HCT116 (cell line): ENCODE measurements around the gene HDAC5. TPM values are rescaled to one million over a fixed set of nuclear protein-coding genes. Genes with fewer than 3 reads are reported as not detected.

Source experiments
- ATAC-seq: fragments of 200-7000 bp; cut with Tn5 transposase; 2 replicates; pipeline ENCODE4 v1.9.1; 2020; ENCODE audit warnings: mild to moderate bottlenecking, moderate library complexity
- BruUV-seq: library from RNA; stranded (reverse); fragments of 400-500 nt; replicated peaks from 2 replicates; lab custom pipeline; 2021; lab: Mats Ljungman, UMichigan
- CTCF ChIA-PET: fragments of 300-600 bp; sonication (Branson Sonifier 250); formaldehyde crosslinking; loops from one replicate; lab custom pipeline; 2021; ENCODE audit warnings: antibody characterized with exemption; lab: Charles Lee
- POLR2A ChIA-PET: fragments of 300-600, 350-600 bp; sonication (Branson Sonifier 250); formaldehyde crosslinking; loops from one replicate; lab custom pipeline; 2021; ENCODE audit warnings: antibody characterized with exemption; lab: Charles Lee
- RAD21 ChIA-PET, 2 experiments: fragments of 300-600 bp; sonication (Branson Sonifier 250); formaldehyde crosslinking; loops; one replicate each; lab custom pipeline; 2023; ENCODE audit warnings: low total read pairs in 2 of 2; ENCODE audit not compliant: uncharacterized antibody in 2 of 2, unreplicated experiment in 2 of 2, low non-redundant PET in 1 of 2; lab: Charles Lee
- DNase-seq: peaks from one replicate; pipeline ENCODE4 v3.0.0-alpha.2; 2010; ENCODE audit warnings: low read depth, low spot score
- H2AFZ ChIP-seq: fragments of 200-600 bp; shearing (Covaris generic), sonication (generic); 2 replicates; pipeline ENCODE4 v1.6.1; 2017; ENCODE audit warnings: low read depth, mixed run types, mixed read lengths, antibody characterized with exemption, low read length; ENCODE audit not compliant: poor library complexity, severe bottlenecking
- H3K27ac ChIP-seq: 2 replicates; pipeline ENCODE4 v1.5.1; 2012; ENCODE audit warnings: low read depth, low read length
- H3K27me3 ChIP-seq: fragments of 200-600 bp; sonication (generic); 2 replicates; pipeline ENCODE4 v1.6.1; 2016; ENCODE audit warnings: mixed run types, low read length, mixed read lengths; ENCODE audit not compliant: insufficient read depth
- H3K36me3 ChIP-seq, 2 experiments: fragments of 200-500 bp in 1 of 2; fragments of 200-600 bp in 1 of 2; sonication (Bioruptor generic) in 1 of 2; sonication (generic) in 1 of 2; 2 replicates each; pipeline versions ENCODE4 v1.5.1 to v1.6.1; 2014 to 2016; ENCODE audit warnings: low read length in 2 of 2, inconsistent platforms in 1 of 2, mixed read lengths in 1 of 2, mixed run types in 1 of 2; ENCODE audit not compliant: insufficient read depth in 2 of 2, control insufficient read depth in 1 of 2
- H3K4me1 ChIP-seq, 2 experiments: fragments of 200-600 bp in 1 of 2; sonication (generic) in 1 of 2; 2 replicates each; pipeline versions ENCODE4 v1.5.1 to v1.6.1; 2012 to 2017; ENCODE audit warnings: low read length in 2 of 2, inconsistent platforms in 1 of 2, mild to moderate bottlenecking in 1 of 2, mixed read lengths in 1 of 2, mixed run types in 1 of 2, moderate library complexity in 1 of 2; ENCODE audit not compliant: insufficient read depth in 2 of 2, control insufficient read depth in 1 of 2
- H3K4me2 ChIP-seq: fragments of 200-600 bp; sonication (generic); 2 replicates; pipeline ENCODE4 v1.6.1; 2017; ENCODE audit warnings: mixed run types, low read length, mixed read lengths
- H3K4me3 ChIP-seq, 2 experiments: fragments of 200-600 bp in 1 of 2; sonication (generic) in 1 of 2; replicated peaks in 1 of 2; 2 replicates each; pipeline ENCODE4 v1.5.1; 2011 to 2016; ENCODE audit warnings: low read length in 2 of 2, control low read depth in 1 of 2, low read depth in 1 of 2, mild to moderate bottlenecking in 1 of 2, mixed read lengths in 1 of 2, mixed run types in 1 of 2
- H3K79me2 ChIP-seq: fragments of 200-600 bp; sonication (generic); 2 replicates; pipeline ENCODE4 v1.6.1; 2017; ENCODE audit warnings: mild to moderate bottlenecking, mixed run types, low read length, moderate library complexity, mixed read lengths; ENCODE audit not compliant: insufficient read depth
- H3K9ac ChIP-seq: fragments of 200-600 bp; sonication (generic); 2 replicates; pipeline ENCODE4 v1.6.1; 2016; ENCODE audit warnings: low read length, mixed read lengths
- H3K9me2 ChIP-seq: fragments of 200-600 bp; sonication (generic), shearing (Covaris generic); 2 replicates; pipeline ENCODE4 v1.6.1; 2017; ENCODE audit warnings: mixed run types, mild to moderate bottlenecking, moderate library complexity; ENCODE audit not compliant: insufficient read depth
- H3K9me3 ChIP-seq, 2 experiments: fragments of 200-500 bp in 1 of 2; fragments of 200-600 bp in 1 of 2; sonication (Bioruptor generic) in 1 of 2; sonication (generic) in 1 of 2; 2 replicates each; pipeline ENCODE4 v1.6.1; 2014 to 2017; ENCODE audit warnings: low read length in 2 of 2, mixed read lengths in 2 of 2, inconsistent platforms in 1 of 2, low read depth in 1 of 2, mild to moderate bottlenecking in 1 of 2, mixed run types in 1 of 2, moderate library complexity in 1 of 2; ENCODE audit not compliant: control insufficient read depth in 1 of 2, insufficient read depth in 1 of 2
- H4K20me1 ChIP-seq: fragments of 200-600 bp; sonication (generic), shearing (Covaris generic); 2 replicates; pipeline ENCODE4 v1.6.1; 2017; ENCODE audit warnings: mixed run types, mild to moderate bottlenecking, moderate library complexity; ENCODE audit not compliant: insufficient read depth
- CBX3 ChIP-seq: IDR thresholded peaks from 2 replicates; pipeline ENCODE4 v1.6.1; 2012; ENCODE audit warnings: low read depth
- POLR2A ChIP-seq: IDR thresholded peaks from 2 replicates; pipeline ENCODE4 v1.7.0; 2011; ENCODE audit warnings: borderline replicate concordance; ENCODE audit not compliant: insufficient read depth, insufficient read length; ENCODE audit errors: extremely low read depth
- RAD21 ChIP-seq: IDR thresholded peaks from 2 replicates; pipeline ENCODE4 v1.6.1; 2012; ENCODE audit warnings: low read depth, mild to moderate bottlenecking
- YY1 ChIP-seq: IDR thresholded peaks from 2 replicates; pipeline ENCODE4 v1.6.1; 2011; ENCODE audit warnings: low read length, low read depth, moderate library complexity, mild to moderate bottlenecking; ENCODE audit not compliant: insufficient replicate concordance; ENCODE audit errors: extremely low read depth
- ZBTB33 ChIP-seq: IDR thresholded peaks from 2 replicates; pipeline ENCODE4 v1.6.1; 2011; ENCODE audit warnings: mild to moderate bottlenecking, low read length, moderate library complexity; ENCODE audit not compliant: insufficient replicate concordance; ENCODE audit errors: extremely low read depth
- intact Hi-C: fragments of 100-400 bp; cut with micrococcal nuclease; formaldehyde crosslinking; loops from 2 replicates; pipeline ENCODE4 v1.10.0; 2022
- total RNA-seq: library from RNA; stranded (reverse); gene quantifications from one replicate; pipeline ENCODE4 v1.2.1, GENCODE V29; 2021; ENCODE audit not compliant: unreplicated experiment
- TF ChIP-seq, protein P1 (sequence below): IDR thresholded peaks from 2 replicates; pipeline ENCODE4 v1.6.1; 2012

Gene HDAC5
- total RNA-seq, 1 experiment from 2014 or later: 32.9 TPM

DNA sequence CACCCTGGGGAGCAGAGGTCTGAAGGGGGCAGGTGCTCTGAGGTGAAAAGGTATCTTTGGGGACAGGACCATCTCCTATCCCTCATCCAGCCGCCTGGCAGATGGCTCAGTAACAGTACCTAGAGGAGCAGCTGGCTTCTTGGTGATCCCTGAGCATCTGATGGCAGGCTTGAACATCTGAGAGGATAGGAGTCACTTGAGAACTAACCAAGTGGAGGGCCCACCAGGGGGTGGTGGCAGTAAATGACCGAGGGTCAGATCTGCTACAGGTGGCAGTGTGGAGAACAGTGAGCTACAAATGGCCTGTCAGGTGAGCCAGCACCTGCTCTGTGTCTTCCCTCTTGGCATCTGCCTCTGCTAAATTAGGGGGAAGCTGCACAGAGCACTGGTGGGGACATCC is 32.0 kb upstream of the HDAC5 start:
- Histone ChIP-seq H3K27me3 (no peaks in the 10 kb centered on the region), H4K20me1 (no peaks in the 10 kb centered on the region), H3K9ac (no peak overlapping the region), H2AFZ (no peak overlapping the region)
- BruUV-seq: no TSS peak
- no peak; the same call in 1 of the 2 replicates for ATAC-seq
- TF ChIP-seq YY1 (no peak), RAD21 (no peak), CBX3 (no peak), POLR2A (no peak)
- TF ChIP-seq, all 23 proteins: peak for 0
- Histone ChIP-seq H3K36me3 (peaks cover 6 to 30% of the 10 kb centered on the region in 2 experiments; a peak in 3 of 4 replicates), H3K79me2 (peaks cover 29% of the 10 kb centered on the region), H3K27ac (no peak overlapping the region), H3K9me3 (no peaks in the 10 kb centered on the region), H3K4me2 (no peak overlapping the region), H3K4me1 (peaks cover 0 to 10% of the 10 kb centered on the region in 2 experiments; a peak in 1 of 4 replicates), H3K9me2 (no peaks in the 10 kb centered on the region), H3K4me3 (no peak overlapping the region)
- RAD21 ChIA-PET: no interaction called here
- CTCF ChIA-PET: interaction anchor here (1.1 kb wide), 1 partner anchor 13 kb away, joined by 3 read pairs; no protein-coding TSS in a partner anchor
- POLR2A ChIA-PET: interaction anchor here (1.2 kb wide), 1 partner anchor 17 kb away, joined by 4 read pairs; no protein-coding TSS in a partner anchor
- intact Hi-C loops: no loop called here
- no peak for DNase-seq

- CTCF ChIA-PET: no interaction called here
These were observed 29.4 kb upstream of the HDAC5 start for GRCh38 chr17:44152875-44153274.

More at GRCh38 chr17:44152875-44153274, 29.4 kb upstream of the HDAC5 start:
- Histone ChIP-seq H3K4me1 (peaks cover 0 to 6% of the 10 kb centered on the region in 2 experiments; a peak in 1 of 4 replicates), H3K4me2 (no peak overlapping the region), H3K4me3 (no peak overlapping the region), H3K27me3 (no peaks in the 10 kb centered on the region), H2AFZ (no peak overlapping the region), H3K36me3 (peaks cover 4 to 37% of the 10 kb centered on the region in 2 experiments), H3K9me2 (no peaks in the 10 kb centered on the region), H3K9ac (no peak overlapping the region), H3K27ac (peak overlapping the region; percentile 3; the same call in 1 of the 2 replicates), H4K20me1 (no peaks in the 10 kb centered on the region), H3K79me2 (peaks cover 45% of the 10 kb centered on the region), H3K9me3 (no peaks in the 10 kb centered on the region)
- intact Hi-C loops: no loop called here
- ATAC-seq: no peak
- ChIA-PET RAD21 (no interaction called here), POLR2A (no interaction called here)
- DNase-seq: no peak
- no TSS peak for BruUV-seq
- TF ChIP-seq, protein P1, sequence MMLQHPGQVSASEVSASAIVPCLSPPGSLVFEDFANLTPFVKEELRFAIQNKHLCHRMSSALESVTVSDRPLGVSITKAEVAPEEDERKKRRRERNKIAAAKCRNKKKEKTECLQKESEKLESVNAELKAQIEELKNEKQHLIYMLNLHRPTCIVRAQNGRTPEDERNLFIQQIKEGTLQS: no peak
- no peak for TF ChIP-seq ZBTB33
